Superior temporal gyrus (tissue), 1 donor: ENCODE measurements around the gene TMEM52.

ENCODE experiments used
- DNase-seq: peaks from one replicate; pipeline ENCODE4 v3.0.0-alpha.2; 2016; ENCODE audit errors: extremely low spot score

The TMEM52 gene

DNA sequence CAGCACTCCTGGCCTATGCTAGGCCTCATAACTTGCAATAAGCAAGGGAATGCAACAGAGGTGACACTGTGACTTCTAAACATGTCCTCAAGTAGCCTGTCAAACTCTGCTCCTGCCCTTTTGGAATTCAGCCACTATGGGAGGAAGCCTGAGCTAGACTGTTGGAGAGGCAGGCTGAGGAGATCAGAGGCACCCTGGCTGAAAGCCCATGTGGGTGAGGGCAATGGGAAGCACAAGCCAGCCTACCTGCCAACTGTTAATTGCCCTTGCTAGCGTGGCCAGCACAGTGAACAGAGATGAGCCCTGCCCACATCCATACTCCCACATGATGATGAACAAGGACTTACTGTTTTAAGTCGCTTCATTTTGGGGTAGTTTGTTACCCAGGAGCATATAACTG is 45.9 kb downstream of the TMEM52 start:
- DNase-seq = no peak

DNA sequence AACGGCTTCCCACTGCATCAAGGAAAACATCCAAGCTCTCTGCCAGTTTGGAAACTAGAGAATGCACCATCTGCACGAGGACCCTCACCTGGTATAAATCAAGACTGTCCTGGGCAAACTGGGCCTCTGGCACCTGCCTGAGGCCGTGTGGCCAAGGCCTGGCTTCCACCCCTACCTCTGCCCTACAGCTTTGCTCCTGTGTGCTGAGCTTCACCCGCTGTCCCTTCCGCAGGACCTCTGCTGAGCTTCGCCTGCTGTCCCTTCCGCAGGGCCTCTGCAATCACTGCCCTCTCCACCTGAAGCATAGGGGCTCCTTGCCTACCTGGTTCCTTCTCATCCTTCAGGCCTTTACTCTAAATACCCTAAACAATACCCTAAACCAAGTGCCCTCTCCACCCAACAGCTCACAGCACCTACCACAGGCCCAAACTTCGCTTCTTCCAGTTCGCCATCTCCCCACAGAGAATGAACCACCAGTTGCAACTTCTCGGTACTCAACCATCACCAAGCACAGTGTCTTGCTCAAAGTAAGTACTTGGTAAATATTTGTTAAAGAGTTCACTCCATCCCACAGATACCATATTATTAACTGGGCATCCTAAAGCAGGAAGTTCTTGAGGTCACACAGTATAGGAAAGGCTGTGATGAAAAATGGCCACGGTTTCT is 46.6 kb downstream of the TMEM52 start:
- DNase-seq = no peak

DNA sequence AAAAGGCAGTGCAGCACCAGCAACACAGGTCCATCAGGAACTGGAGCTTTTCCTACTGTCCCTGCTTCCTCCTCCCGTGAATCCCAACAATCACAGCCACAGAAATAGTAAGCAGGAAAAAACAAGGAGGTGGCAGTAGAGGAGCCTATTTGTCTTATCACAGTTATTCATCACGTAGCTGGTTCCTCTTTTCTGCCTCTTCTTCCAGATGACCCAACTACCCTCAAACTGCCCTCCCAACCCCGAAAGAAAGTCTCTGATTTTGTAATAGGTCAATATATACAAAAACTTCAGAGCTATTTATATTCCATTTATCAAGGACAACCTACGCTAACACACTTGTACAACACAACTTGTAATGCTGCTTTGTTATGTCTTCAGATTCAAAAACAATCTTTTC is 49.6 kb downstream of the TMEM52 start:
- no peak for DNase-seq
